B cell (primary cell): ENCODE measurements around the gene MON1A. TPM values are rescaled to one million over a fixed set of nuclear protein-coding genes. Genes with fewer than 3 reads are reported as not detected.
A peak's percentile ranks its signal among the peaks of the same experiment; 100 is the strongest.

ENCODE experiments used
- ATAC-seq: fragments of 200-7000 bp; cut with Tn5 transposase; one replicate; pipeline ENCODE4 v1.10.0; 2021; ENCODE audit warnings: low read depth, mild to moderate bottlenecking, moderate number of reproducible peaks, moderate library complexity
- CTCF ChIA-PET: fragments of 350-600 bp; sonication (Branson Sonifier 250); formaldehyde crosslinking; loops from one replicate; lab custom pipeline; 2021; ENCODE audit warnings: antibody characterized with exemption, inconsistent platforms; lab: Charles Lee
- POLR2A ChIA-PET: fragments of 350-600 bp; sonication (Branson Sonifier 250); formaldehyde crosslinking; loops from one replicate; lab custom pipeline; 2021; ENCODE audit warnings: antibody characterized with exemption; lab: Charles Lee
- DNase-seq: peaks from one replicate; pipeline ENCODE4 v3.0.0; 2013
- H2AFZ ChIP-seq: 2 replicates; pipeline ENCODE4 v1.6.1; 2012; ENCODE audit warnings: mild to moderate bottlenecking, low read depth, low read length; ENCODE audit not compliant: insufficient read depth, poor library complexity, severe bottlenecking
- H3K27ac ChIP-seq, 2 donors: 1 replicate in 1 of 2; 2 replicates in 1 of 2; pipeline ENCODE4 v1.5.1; 2012 to 2013; ENCODE audit warnings: low read length in 2 of 2, mild to moderate bottlenecking in 2 of 2, moderate library complexity in 1 of 2
- H3K27me3 ChIP-seq, 4 experiments: fragments of 200-600 bp in 1 of 4; sonication (generic) in 1 of 4; replicated peaks in 1 of 4; 1 replicate in 2 of 4; 2 replicates in 2 of 4; pipeline versions ENCODE4 v1.6.1 to v1.7.0; 2013 to 2016; ENCODE audit warnings: low read length in 3 of 4, mild to moderate bottlenecking in 2 of 4, mixed read lengths in 1 of 4, moderate library complexity in 1 of 4; ENCODE audit not compliant: insufficient read depth in 4 of 4, control insufficient read depth in 3 of 4; ENCODE audit errors: control extremely low read depth in 1 of 4
- H3K36me3 ChIP-seq, 2 experiments: replicated peaks in 1 of 2; 1 replicate in 1 of 2; 2 replicates in 1 of 2; pipeline versions ENCODE4 v1.6.1 to v1.7.1; 2013; ENCODE audit warnings: low read length in 1 of 2; ENCODE audit not compliant: insufficient read depth in 2 of 2, control insufficient read depth in 1 of 2; ENCODE audit errors: control extremely low read depth in 1 of 2, extremely low read depth in 1 of 2
- H3K4me1 ChIP-seq, 2 donors: fragments of 200-600 bp in 1 of 2; sonication (generic) in 1 of 2; 1 replicate in 1 of 2; 2 replicates in 1 of 2; pipeline versions ENCODE4 v1.5.1 to v1.6.1; 2013 to 2017; ENCODE audit warnings: low read length in 2 of 2; ENCODE audit not compliant: control insufficient read depth in 2 of 2, insufficient read depth in 2 of 2
- H3K4me2 ChIP-seq: replicated peaks from 2 replicates; pipeline ENCODE3; 2012; ENCODE audit warnings: mild to moderate bottlenecking, low read depth, low read length; ENCODE audit not compliant: poor library complexity, severe bottlenecking
- H3K4me3 ChIP-seq, 5 experiments: fragments of 200-600 bp in 1 of 5; sonication (generic) in 1 of 5; 1 replicate in 3 of 5; 2 replicates in 2 of 5; pipeline versions ENCODE4 v1.5.1 to v1.7.0; 2011 to 2016; ENCODE audit warnings: low read length in 4 of 5, mild to moderate bottlenecking in 4 of 5, low read depth in 2 of 5, control low read depth in 1 of 5, moderate library complexity in 1 of 5; ENCODE audit not compliant: insufficient read depth in 1 of 5; ENCODE audit errors: control extremely low read depth in 1 of 5, extremely low read depth in 1 of 5
- H3K79me2 ChIP-seq: fragments of 200-600 bp; sonication (generic); one replicate; pipeline ENCODE4 v1.6.0; 2016; ENCODE audit warnings: low read length; ENCODE audit not compliant: control insufficient read depth, insufficient read depth
- H3K9ac ChIP-seq: fragments of 200-600 bp; sonication (generic); 2 replicates; pipeline ENCODE4 v1.6.1; 2017; ENCODE audit warnings: mild to moderate bottlenecking, low read length, moderate library complexity
- H3K9me3 ChIP-seq, 3 donors: one replicate each; pipeline versions ENCODE4 v1.6.1 to v1.7.1; 2013; ENCODE audit warnings: low read length in 2 of 3; ENCODE audit not compliant: control insufficient read depth in 2 of 3, insufficient read depth in 1 of 3; ENCODE audit errors: control extremely low read depth in 1 of 3
- H4K20me1 ChIP-seq: 2 replicates; pipeline ENCODE4 v1.6.0; 2012; ENCODE audit warnings: mild to moderate bottlenecking, low read length; ENCODE audit not compliant: insufficient read depth, control insufficient read depth, poor library complexity, severe bottlenecking
- H3K27ac Mint-ChIP-seq: one replicate; pipeline ENCODE4 v1.8.0; 2021; ENCODE audit warnings: mixed read lengths
- H3K27me3 Mint-ChIP-seq: one replicate; pipeline ENCODE4 v1.8.0; 2021; ENCODE audit warnings: mixed read lengths
- H3K4me1 Mint-ChIP-seq: one replicate; pipeline ENCODE4 v1.8.0; 2021; ENCODE audit warnings: mixed read lengths
- H3K4me3 Mint-ChIP-seq: one replicate; pipeline ENCODE4 v1.8.0; 2021; ENCODE audit warnings: mixed read lengths
- H3K9me3 Mint-ChIP-seq: one replicate; pipeline ENCODE4 v1.8.0; 2022; ENCODE audit warnings: mixed read lengths; ENCODE audit not compliant: insufficient read depth
- EZH2 ChIP-seq: IDR thresholded peaks from 2 replicates; pipeline ENCODE4 v1.6.1; 2012; ENCODE audit warnings: borderline replicate concordance, low read depth, mild to moderate bottlenecking, moderate library complexity, low read length; ENCODE audit not compliant: insufficient read depth, poor library complexity, severe bottlenecking
- WGBS: methylation state at CpG from one replicate; pipeline ENCODE4 v1.1.5; 2013; ENCODE audit warnings: missing lambda C conversion rate; ENCODE audit not compliant: insufficient coverage; 5-methylcytosine and 5-hydroxymethylcytosine counted together
- intact Hi-C: fragments of 100-400 bp; cut with micrococcal nuclease; formaldehyde crosslinking; loops from one replicate; pipeline ENCODE4 v1.10.0; 2022
- polyA plus RNA-seq: library from polyadenylated mRNA; depleted of rRNA; stranded (reverse); fragments of >200 nt; gene quantifications from 2 replicates; pipeline ENCODE4 v1.2.3, GENCODE V29; 2012
- total RNA-seq, 2 donors: library from RNA; stranded (reverse); fragments of 120-200 nt in 1 of 2; gene quantifications; 1 replicate in 1 of 2; 2 replicates in 1 of 2; pipeline versions ENCODE4 v1.2.3 to v1.2.4, GENCODE V29; 2013 to 2022
- TF ChIP-seq, protein P1 (sequence below): fragments of 200-600 bp; IDR thresholded peaks from one replicate; pipeline ENCODE4 v1.8.0; 2022; ENCODE audit warnings: antibody characterized with exemption, mild to moderate bottlenecking

Gene MON1A
- total and polyA plus RNA-seq, 2 donors (not counting 1 experiment from before 2014, with no cell fraction given): 6.6 to 8.9 TPM

DNA sequence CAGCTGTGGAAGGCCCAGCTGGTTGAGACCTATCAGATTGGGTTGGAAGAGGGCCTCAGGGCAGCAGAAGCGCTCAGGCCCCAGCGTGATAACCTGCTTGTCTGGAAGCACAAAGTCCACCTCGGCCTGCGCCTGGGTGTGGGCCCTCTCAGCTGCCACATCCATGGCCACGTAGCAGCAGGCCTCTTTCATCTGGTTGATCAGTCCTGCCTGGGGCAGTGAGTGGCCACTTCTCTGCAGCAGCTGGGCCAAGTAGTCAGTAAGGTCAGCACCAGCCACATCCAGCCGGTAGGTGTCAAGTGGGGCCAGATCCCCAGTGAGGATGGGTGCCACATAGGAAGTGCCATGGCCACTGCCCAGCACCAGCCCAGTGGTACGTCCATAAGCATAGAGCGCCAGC lies 56.0 kb downstream of the MON1A start:
- Histone ChIP-seq H4K20me1 (no peaks in the 10 kb centered on the region), H3K9ac (no peak overlapping the region), H3K4me2 (no peak overlapping the region), H2AFZ (no peak overlapping the region), H3K4me3 (no peak overlapping the region), H3K79me2 (no peaks in the 10 kb centered on the region), H3K27me3 (peaks cover 0 to 22% (median 12%) of the 10 kb centered on the region in 4 experiments), H3K27ac (no peak overlapping the region), H3K36me3 (no peaks in the 10 kb centered on the region), H3K9me3 (peaks cover 0 to 4% (median 0%) of the 10 kb centered on the region in 3 donors), H3K4me1 (peaks cover 12 to 18% of the 10 kb centered on the region in 2 donors)
- TF ChIP-seq EZH2: no peak
- TF ChIP-seq, protein P1, sequence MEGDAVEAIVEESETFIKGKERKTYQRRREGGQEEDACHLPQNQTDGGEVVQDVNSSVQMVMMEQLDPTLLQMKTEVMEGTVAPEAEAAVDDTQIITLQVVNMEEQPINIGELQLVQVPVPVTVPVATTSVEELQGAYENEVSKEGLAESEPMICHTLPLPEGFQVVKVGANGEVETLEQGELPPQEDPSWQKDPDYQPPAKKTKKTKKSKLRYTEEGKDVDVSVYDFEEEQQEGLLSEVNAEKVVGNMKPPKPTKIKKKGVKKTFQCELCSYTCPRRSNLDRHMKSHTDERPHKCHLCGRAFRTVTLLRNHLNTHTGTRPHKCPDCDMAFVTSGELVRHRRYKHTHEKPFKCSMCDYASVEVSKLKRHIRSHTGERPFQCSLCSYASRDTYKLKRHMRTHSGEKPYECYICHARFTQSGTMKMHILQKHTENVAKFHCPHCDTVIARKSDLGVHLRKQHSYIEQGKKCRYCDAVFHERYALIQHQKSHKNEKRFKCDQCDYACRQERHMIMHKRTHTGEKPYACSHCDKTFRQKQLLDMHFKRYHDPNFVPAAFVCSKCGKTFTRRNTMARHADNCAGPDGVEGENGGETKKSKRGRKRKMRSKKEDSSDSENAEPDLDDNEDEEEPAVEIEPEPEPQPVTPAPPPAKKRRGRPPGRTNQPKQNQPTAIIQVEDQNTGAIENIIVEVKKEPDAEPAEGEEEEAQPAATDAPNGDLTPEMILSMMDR: no peak
- H3K4me3 Mint-ChIP-seq: no peak overlapping the region
- DNase-seq: no peak
- intact Hi-C loops: no loop called here
- no peaks in the 10 kb centered on the region for H3K9me3 Mint-ChIP-seq
- peaks cover 14% of the 10 kb centered on the region for H3K27me3 Mint-ChIP-seq
- POLR2A ChIA-PET: no interaction called here
- no peaks in the 10 kb centered on the region for H3K4me1 Mint-ChIP-seq
- no peak overlapping the region for H3K27ac Mint-ChIP-seq
- WGBS: 91% methylated on average over 8 of the region's 8 CpGs
- ATAC-seq: no peak
- CTCF ChIA-PET: no interaction called here

DNA sequence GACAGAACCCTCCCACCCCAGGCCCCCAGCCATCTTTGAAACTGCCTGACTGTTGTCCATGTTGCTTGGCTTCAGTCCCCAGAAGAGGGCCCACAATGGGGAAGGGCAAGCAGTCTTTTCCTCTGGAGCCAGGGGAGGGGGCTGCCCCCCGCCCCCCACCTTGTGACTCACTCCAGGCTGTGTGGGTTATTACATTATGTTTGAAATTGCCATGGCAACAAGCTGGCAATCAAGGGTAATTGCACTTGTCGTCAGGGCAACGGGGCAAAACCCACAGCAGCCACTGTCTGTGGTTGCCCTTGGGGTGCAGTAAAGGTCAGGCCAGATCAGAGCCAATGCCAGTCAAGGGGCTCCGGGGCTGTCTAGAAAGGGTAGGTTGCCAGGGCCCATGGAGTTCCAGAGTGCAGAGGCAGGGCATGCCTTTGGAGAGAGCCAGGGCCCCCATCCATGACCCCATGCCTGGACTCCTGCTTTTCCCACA lies 56.8 kb downstream of the MON1A start:
- Histone ChIP-seq H4K20me1 (no peaks in the 10 kb centered on the region), H3K4me1 (peaks cover 12 to 18% of the 10 kb centered on the region in 2 donors), H3K27ac (no peak overlapping the region), H2AFZ (no peak overlapping the region), H3K79me2 (no peaks in the 10 kb centered on the region), H3K36me3 (no peaks in the 10 kb centered on the region), H3K9ac (no peak overlapping the region), H3K4me2 (no peak overlapping the region), H3K27me3 (peaks cover 0 to 30% (median 17%) of the 10 kb centered on the region in 4 experiments), H3K9me3 (peaks cover 0 to 11% (median 0%) of the 10 kb centered on the region in 3 donors), H3K4me3 (no peak overlapping the region)
- 81% methylated on average over 4 of the region's 4 CpGs for WGBS
- H3K4me1 Mint-ChIP-seq: no peaks in the 10 kb centered on the region
- ChIA-PET CTCF (interaction anchor here (0.6 kb wide), 1 partner anchor 121 kb away, joined by 3 read pairs; no protein-coding TSS in a partner anchor), POLR2A (interaction anchor here (0.6 kb wide), 1 partner anchor 29 kb away, joined by 3 read pairs; no protein-coding TSS in a partner anchor)
- intact Hi-C loops: no loop called here
- peak; percentile 24 for ATAC-seq
- no peak overlapping the region for H3K27ac Mint-ChIP-seq
- H3K27me3 Mint-ChIP-seq: peaks cover 19% of the 10 kb centered on the region
- no peak overlapping the region for H3K4me3 Mint-ChIP-seq
- H3K9me3 Mint-ChIP-seq: no peaks in the 10 kb centered on the region
- TF ChIP-seq, protein P1: no peak
- TF ChIP-seq EZH2: no peak
- DNase-seq: peak; percentile 37
